Naive thymus-derived CD4-positive, alpha-beta T cell (primary cell): Measurements from ENCODE around the gene APOD. TPM values are rescaled to one million over a fixed set of nuclear protein-coding genes. Genes with fewer than 3 reads are reported as not detected.

Experiments
- ATAC-seq: fragments of 150-1000 bp; cut with Tn5 transposase; 2 replicates; pipeline ENCODE4 v1.10.0; 2021; ENCODE audit warnings: mild to moderate bottlenecking, moderate library complexity
- CTCF ChIA-PET: fragments of 350-600 bp; sonication (Branson Sonifier 250); formaldehyde crosslinking; loops from one replicate; lab custom pipeline; 2021; ENCODE audit warnings: antibody characterized with exemption; lab: Charles Lee
- POLR2A ChIA-PET: fragments of 350-600 bp; sonication (Branson Sonifier 250); formaldehyde crosslinking; loops from one replicate; lab custom pipeline; 2021; ENCODE audit warnings: antibody characterized with exemption, inconsistent platforms; lab: Charles Lee
- DNase-seq, 9 donors: peaks; one replicate each; pipeline versions ENCODE4 v3.0.0 to v3.0.0-alpha.2; 2020 to 2022; ENCODE audit warnings: mixed read lengths in 1 of 9
- H3K27ac ChIP-seq: one replicate; pipeline ENCODE4 v1.7.0; 2013; ENCODE audit warnings: mild to moderate bottlenecking, low read depth, low read length, moderate library complexity
- H3K27me3 ChIP-seq, 2 donors: one replicate each; pipeline ENCODE4 v1.7.0; 2013; ENCODE audit warnings: low read length in 2 of 2, mild to moderate bottlenecking in 2 of 2, moderate library complexity in 2 of 2; ENCODE audit not compliant: control insufficient read depth in 2 of 2, insufficient read depth in 2 of 2
- H3K36me3 ChIP-seq, 3 experiments: 1 replicate in 2 of 3; 2 replicates in 1 of 3; pipeline ENCODE4 v1.7.0; 2013; ENCODE audit warnings: low read length in 3 of 3, mild to moderate bottlenecking in 3 of 3, moderate library complexity in 1 of 3; ENCODE audit not compliant: insufficient read depth in 3 of 3, control insufficient read depth in 2 of 3
- H3K4me1 ChIP-seq, 2 donors: one replicate each; pipeline ENCODE4 v1.7.0; 2013; ENCODE audit warnings: low read length in 2 of 2, mild to moderate bottlenecking in 2 of 2, moderate library complexity in 1 of 2; ENCODE audit not compliant: control insufficient read depth in 2 of 2, insufficient read depth in 2 of 2
- H3K4me3 ChIP-seq: 2 replicates; pipeline ENCODE4 v1.7.0; 2013; ENCODE audit warnings: mild to moderate bottlenecking, low read length
- H3K9me3 ChIP-seq, 3 experiments: 1 replicate in 2 of 3; 2 replicates in 1 of 3; pipeline ENCODE4 v1.7.0; 2013; ENCODE audit warnings: low read length in 3 of 3; ENCODE audit not compliant: control insufficient read depth in 2 of 3
- H3K27ac Mint-ChIP-seq, 9 donors: one replicate each; pipeline ENCODE4 v1.8.0; 2020 to 2022; ENCODE audit warnings: mixed read lengths in 9 of 9, mild to moderate bottlenecking in 8 of 9, moderate library complexity in 5 of 9, inconsistent platforms in 2 of 9
- H3K27me3 Mint-ChIP-seq, 5 donors: one replicate each; pipeline ENCODE4 v1.8.0; 2021 to 2022; ENCODE audit warnings: mixed read lengths in 5 of 5, mild to moderate bottlenecking in 1 of 5
- H3K36me3 Mint-ChIP-seq, 5 donors: one replicate each; pipeline ENCODE4 v1.8.0; 2020 to 2022; ENCODE audit warnings: mixed read lengths in 5 of 5, mild to moderate bottlenecking in 3 of 5, inconsistent platforms in 1 of 5
- H3K4me1 Mint-ChIP-seq, 7 donors: one replicate each; pipeline ENCODE4 v1.8.0; 2020 to 2022; ENCODE audit warnings: mixed read lengths in 7 of 7, mild to moderate bottlenecking in 3 of 7, inconsistent platforms in 1 of 7
- H3K4me3 Mint-ChIP-seq, 10 donors: one replicate each; pipeline ENCODE4 v1.8.0; 2020 to 2022; ENCODE audit warnings: mild to moderate bottlenecking in 10 of 10, mixed read lengths in 10 of 10, moderate library complexity in 6 of 10, inconsistent platforms in 2 of 10
- H3K9me3 Mint-ChIP-seq, 11 donors: one replicate each; pipeline ENCODE4 v1.8.0; 2020 to 2022; ENCODE audit warnings: mixed read lengths in 11 of 11, mild to moderate bottlenecking in 4 of 11, inconsistent platforms in 1 of 11, moderate library complexity in 1 of 11
- intact Hi-C, 2 donors: fragments of 100-400 bp; cut with micrococcal nuclease; formaldehyde crosslinking; loops; one replicate each; pipeline ENCODE4 v1.15.1; 2023
- polyA plus RNA-seq, 2 donors: library from polyadenylated mRNA; unstranded; fragments of 300-500 nt; fragmentation: Illumina TruSeq; gene quantifications; one replicate each; pipeline ENCODE4 v1.2.3, GENCODE V29; 2021
- total RNA-seq, 6 experiments: library from RNA in 5 of 6; stranded (reverse) in 5 of 6; gene quantifications; 1 replicate in 5 of 6; 2 replicates in 1 of 6; pipeline ENCODE4 v1.2.3 and lab custom pipeline; 2021 to 2026

The APOD gene
- total and polyA plus RNA-seq, 7 experiments from 2014 or later: 0.56 TPM; not detected in 6

DNA sequence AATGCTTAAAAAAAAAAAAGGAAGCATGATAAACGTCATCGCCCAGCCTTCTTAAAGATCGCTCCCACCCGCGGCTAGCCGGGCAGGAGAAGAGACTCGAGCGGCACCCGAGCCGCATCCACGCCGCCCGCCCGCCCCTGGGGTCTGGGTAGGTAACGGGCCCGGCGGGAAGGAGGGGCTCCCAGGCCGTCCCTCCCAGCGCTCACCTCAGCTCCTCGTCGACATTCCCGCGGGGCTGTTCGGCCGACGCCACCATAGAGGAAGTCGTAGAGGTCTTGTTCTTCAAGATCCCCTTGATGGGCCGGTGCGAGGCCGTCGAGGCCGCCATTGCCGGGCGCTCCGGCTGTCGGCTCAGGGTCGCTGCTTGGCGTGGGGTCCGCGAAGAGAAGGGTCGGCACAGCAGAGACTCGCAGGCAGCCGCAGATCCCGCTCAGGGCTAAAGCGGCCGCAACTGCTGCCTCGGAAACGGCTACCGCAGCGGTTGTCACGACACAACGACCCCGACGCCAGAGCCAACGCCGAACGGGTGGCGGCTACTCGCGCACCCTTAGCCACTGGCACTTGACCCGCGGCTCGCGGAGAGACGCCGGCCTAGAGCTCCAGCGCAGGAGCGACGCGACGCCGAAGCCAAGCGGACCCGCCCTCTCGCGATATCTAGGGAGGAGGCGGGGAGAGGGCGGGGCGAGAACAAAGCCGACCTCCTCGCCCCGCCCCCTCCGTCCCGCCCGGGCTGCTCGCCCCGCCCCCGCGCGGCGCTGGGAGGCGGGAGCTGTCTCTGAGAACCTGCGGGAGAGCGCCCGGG, 40.8 kb downstream of the APOD start, which contains the start of gene PPP1R2:
Gene PPP1R2 (minus strand): TSS at position 628 of the 802 bp plus-strand sequence. CDS start 300 bp downstream, at position 328.
- peaks cover 48 to 77% (median 73%) of the 10 kb centered on the region in 7 donors for H3K4me1 Mint-ChIP-seq
- peaks cover 37 to 66% of the 10 kb centered on the region in 2 donors for H3K4me1 ChIP-seq
- H3K4me3 ChIP-seq: peak within 1 kb of the TSS; percentile 63
- H3K4me3 Mint-ChIP-seq: peak within 1 kb of the TSS; percentile 89 to 98 (median 93)
- no peaks in the 10 kb centered on the region for H3K27me3 ChIP-seq
- H3K27me3 Mint-ChIP-seq: no peaks in the 10 kb centered on the region
- ChIA-PET CTCF (interaction anchor here (0.6 to 3.5 kb wide), 9 partner anchors 10 to 358 kb away, joined by 3 to 14 read pairs (median 3); partner anchors contain the start of gene XXYLT1), POLR2A (interaction anchor here (0.5 to 10.9 kb wide), 21 partner anchors 9 to 877 kb away, joined by 3 to 224 read pairs (median 4); partner anchors contain the start of genes ACAP2, LSG1, TNK2 and XXYLT1)
- H3K36me3 Mint-ChIP-seq: peaks cover 0 to 26% (median 20%) of the 10 kb centered on the region in 5 donors
- H3K9me3 Mint-ChIP-seq: peaks cover 0 to 2% (median 0%) of the 10 kb centered on the region in 11 donors
- H3K27ac ChIP-seq: peak within 1 kb of the TSS; percentile 98
- H3K36me3 ChIP-seq: peaks cover 0 to 13% (median 6%) of the 10 kb centered on the region in 3 experiments
- ATAC-seq (peak; percentile 94), DNase-seq (peak; percentile 86 to 97 (median 93))
- intact Hi-C loops: loop anchor here (1.0 to 10.0 kb wide), 13 partner anchors 7 to 1202 kb away; partner anchors contain the start of genes ACAP2 (in 2 of the 2), ATP13A3 (in 2 of the 2), LSG1 (in 2 of the 2) and XXYLT1 (in 2 of the 2)
- H3K27ac Mint-ChIP-seq: peak within 1 kb of the TSS; percentile 92 to 99 (median 97)
- no peaks in the 10 kb centered on the region for H3K9me3 ChIP-seq

DNA sequence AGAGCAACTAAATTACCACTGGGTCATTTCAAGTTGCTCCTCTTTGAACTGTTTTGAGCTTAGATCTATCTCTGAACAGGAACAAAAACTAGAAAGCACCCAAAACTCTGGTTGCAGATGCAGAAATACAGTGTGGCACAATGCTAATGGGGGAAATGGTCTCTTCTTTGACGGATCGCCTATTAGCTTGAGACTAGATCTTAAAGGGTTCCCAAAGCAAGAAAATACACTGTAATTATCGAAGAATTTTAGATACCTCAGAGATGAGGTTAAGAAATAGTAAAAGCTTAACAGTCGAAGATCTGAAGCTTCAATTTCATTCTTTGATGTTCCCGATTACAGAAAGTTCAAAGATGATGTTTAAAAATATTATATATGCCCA, 41.4 kb downstream of the APOD start:
- Histone ChIP-seq H3K4me3 (peak overlapping the region; percentile 63), H3K4me1 (peaks cover 31 to 71% of the 10 kb centered on the region in 2 donors), H3K27me3 (no peaks in the 10 kb centered on the region), H3K27ac (peak overlapping the region; percentile 98), H3K36me3 (peaks cover 0 to 13% (median 6%) of the 10 kb centered on the region in 3 experiments), H3K9me3 (no peaks in the 10 kb centered on the region)
- ATAC-seq: no peak
- Mint-ChIP-seq H3K36me3 (peaks cover 0 to 29% (median 20%) of the 10 kb centered on the region in 5 donors), H3K4me1 (peaks cover 48 to 77% (median 74%) of the 10 kb centered on the region in 7 donors), H3K9me3 (peaks cover 0 to 2% (median 0%) of the 10 kb centered on the region in 11 donors), H3K27ac (peak overlapping the region; percentile 90 to 99 (median 97)), H3K27me3 (no peaks in the 10 kb centered on the region), H3K4me3 (peak overlapping the region; percentile 89 to 98 (median 93))
- CTCF ChIA-PET: interaction anchor here (1.0 to 3.5 kb wide), 8 partner anchors 10 to 308 kb away, joined by 3 to 14 read pairs (median 4); partner anchors contain the start of gene XXYLT1
- POLR2A ChIA-PET: interaction anchor here (0.5 to 10.9 kb wide), 17 partner anchors 9 to 365 kb away, joined by 3 to 224 read pairs (median 7); partner anchors contain the start of genes ACAP2, TNK2 and XXYLT1
- intact Hi-C loops: loop anchor here (1.0 to 10.0 kb wide), 10 partner anchors 8 to 1202 kb away; partner anchors contain the start of genes ATP13A3 (in 2 of the 2), LSG1 (in 2 of the 2) and ACAP2 (in 1 of the 2)
- DNase-seq: peak in 1 of 9 donors; percentile 37

DNA sequence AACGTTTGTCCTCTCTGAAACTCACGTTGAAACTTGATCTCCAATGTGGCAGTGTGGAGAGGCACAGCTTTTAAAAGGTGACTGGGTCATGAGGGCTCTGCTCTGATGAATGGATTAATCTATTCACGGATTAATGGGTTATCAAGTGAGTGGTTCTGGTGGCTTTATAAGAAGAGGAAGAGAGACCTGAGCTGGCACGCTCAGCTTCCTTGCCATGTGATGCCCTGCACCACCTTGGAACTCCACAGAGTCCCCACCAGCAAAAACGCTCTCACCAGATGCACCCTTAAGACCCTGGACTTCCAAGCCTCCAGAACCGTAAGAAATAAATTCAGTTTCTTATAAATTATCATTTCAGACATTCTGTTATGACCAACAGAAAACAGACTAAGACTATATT, 43.2 kb downstream of the APOD start:
- ChIA-PET POLR2A (interaction anchor here (0.6 to 10.9 kb wide), 5 partner anchors 11 to 317 kb away, joined by 3 to 224 read pairs (median 5); no protein-coding TSS in a partner anchor), CTCF (interaction anchor here (1.1 to 2.1 kb wide), 3 partner anchors 10 to 18 kb away, joined by 3 to 7 read pairs (median 6); no protein-coding TSS in a partner anchor)
- Mint-ChIP-seq H3K4me1 (peaks cover 44 to 77% (median 65%) of the 10 kb centered on the region in 7 donors), H3K27ac (peak overlapping the region; percentile 33 to 99 (median 88)), H3K4me3 (peak overlapping the region; percentile 89 to 98 (median 94)), H3K36me3 (peaks cover 0 to 28% (median 20%) of the 10 kb centered on the region in 5 donors), H3K27me3 (no peaks in the 10 kb centered on the region), H3K9me3 (peaks cover 0 to 2% (median 0%) of the 10 kb centered on the region in 11 donors)
- ATAC-seq: no peak
- peak overlapping the region; percentile 98 for H3K27ac ChIP-seq
- intact Hi-C loops: loop anchor here (1.0 to 10.0 kb wide), 4 partner anchors 8 to 1204 kb away; partner anchors contain the start of genes LSG1 (in 2 of the 2) and ATP13A3 (in 1 of the 2)
- H3K36me3 ChIP-seq: peaks cover 0 to 13% (median 6%) of the 10 kb centered on the region in 3 experiments
- no peak for DNase-seq
- no peaks in the 10 kb centered on the region for H3K9me3 ChIP-seq
- H3K4me3 ChIP-seq: peak overlapping the region; percentile 63
- H3K4me1 ChIP-seq: peaks cover 28 to 67% of the 10 kb centered on the region in 2 donors
- H3K27me3 ChIP-seq: no peaks in the 10 kb centered on the region

- Mint-ChIP-seq H3K27ac (peak overlapping the region; percentile 33 to 99 (median 88)), H3K9me3 (peaks cover 0 to 2% (median 0%) of the 10 kb centered on the region in 11 donors), H3K4me3 (peak overlapping the region; percentile 89 to 98 (median 94)), H3K27me3 (no peaks in the 10 kb centered on the region), H3K4me1 (peaks cover 45 to 77% (median 65%) of the 10 kb centered on the region in 7 donors), H3K36me3 (peaks cover 0 to 31% (median 20%) of the 10 kb centered on the region in 5 donors)
- peak overlapping the region; percentile 98 for H3K27ac ChIP-seq
- H3K36me3 ChIP-seq: peaks cover 0 to 13% (median 6%) of the 10 kb centered on the region in 3 experiments
- peaks cover 29 to 67% of the 10 kb centered on the region in 2 donors for H3K4me1 ChIP-seq
- H3K9me3 ChIP-seq: no peaks in the 10 kb centered on the region
- ATAC-seq (no peak), DNase-seq (no peak)
- H3K4me3 ChIP-seq: peak overlapping the region; percentile 63
- intact Hi-C loops: loop anchor here (1.0 to 10.0 kb wide), 4 partner anchors 8 to 1205 kb away; partner anchors contain the start of genes LSG1 (in 2 of the 2) and ATP13A3 (in 1 of the 2)
- no peaks in the 10 kb centered on the region for H3K27me3 ChIP-seq
- ChIA-PET CTCF (interaction anchor here (1.1 to 1.6 kb wide), 2 partner anchors 10 to 17 kb away, joined by 3 to 6 read pairs; no protein-coding TSS in a partner anchor), POLR2A (interaction anchor here (0.5 to 10.9 kb wide), 5 partner anchors 10 to 99 kb away, joined by 3 to 224 read pairs (median 5); no protein-coding TSS in a partner anchor)
Measured at GRCh38 chr3:195540027-195540426, 43.7 kb downstream of the APOD start.

- peak overlapping the region; percentile 98 for H3K27ac ChIP-seq
- H3K36me3 Mint-ChIP-seq: peaks cover 0 to 31% (median 24%) of the 10 kb centered on the region in 5 donors
- H3K4me1 Mint-ChIP-seq: peaks cover 45 to 77% (median 65%) of the 10 kb centered on the region in 7 donors
- POLR2A ChIA-PET: interaction anchor here (0.5 to 10.9 kb wide), 3 partner anchors 14 to 266 kb away, joined by 3 to 224 read pairs (median 3); no protein-coding TSS in a partner anchor
- no peaks in the 10 kb centered on the region for H3K27me3 ChIP-seq
- CTCF ChIA-PET: interaction anchor here (1.6 kb wide), 1 partner anchor 17 kb away, joined by 6 read pairs; no protein-coding TSS in a partner anchor
- ATAC-seq (no peak), DNase-seq (no peak)
- no peaks in the 10 kb centered on the region for H3K9me3 ChIP-seq
- intact Hi-C loops: loop anchor here (2.0 to 10.0 kb wide), 2 partner anchors 15 to 1145 kb away; partner anchors contain the start of gene GP5 (in 1 of the 2)
- no peaks in the 10 kb centered on the region for H3K27me3 Mint-ChIP-seq
- H3K9me3 Mint-ChIP-seq: peaks cover 0 to 1% (median 0%) of the 10 kb centered on the region in 11 donors
- H3K36me3 ChIP-seq: peaks cover 0 to 13% (median 6%) of the 10 kb centered on the region in 3 experiments
- peaks cover 29 to 62% of the 10 kb centered on the region in 2 donors for H3K4me1 ChIP-seq
- peak overlapping the region; percentile 89 to 98 (median 94) for H3K4me3 Mint-ChIP-seq
- H3K27ac Mint-ChIP-seq: peak overlapping the region; percentile 33 to 99 (median 84)
- peak overlapping the region; percentile 63 for H3K4me3 ChIP-seq
Measured at GRCh38 chr3:195539479-195539878, 44.3 kb downstream of the APOD start.
